MM.1S (cell line): ENCODE measurements around the gene POC1A.

Experiments used
- DNase-seq: peaks from one replicate; pipeline ENCODE4 v3.0.0-alpha.2; 2015
- H2AFZ ChIP-seq: fragments of 300-600 bp; sonication (generic); 2 replicates; pipeline ENCODE4 v1.6.0; 2016; ENCODE audit warnings: antibody characterized with exemption, low read length
- H3F3A ChIP-seq: fragments of 300-600 bp; sonication (generic); 2 replicates; pipeline ENCODE4 v1.6.1; 2016; ENCODE audit warnings: mild to moderate bottlenecking, antibody characterized with exemption, low read length, moderate library complexity, mixed read lengths; ENCODE audit not compliant: insufficient read depth
- H3K27ac ChIP-seq: fragments of 300-600 bp; sonication (generic); 2 replicates; pipeline ENCODE4 v1.5.1; 2016; ENCODE audit warnings: mild to moderate bottlenecking, low read length
- H3K27me3 ChIP-seq: fragments of 300-600 bp; sonication (generic); replicated peaks from 2 replicates; pipeline ENCODE4 v1.6.0; 2016; ENCODE audit warnings: low read length; ENCODE audit not compliant: insufficient read depth
- H3K36me3 ChIP-seq: fragments of 300-600 bp; sonication (generic); replicated peaks from 2 replicates; pipeline ENCODE4 v1.6.1; 2016; ENCODE audit warnings: mild to moderate bottlenecking, low read length, mixed read lengths; ENCODE audit not compliant: insufficient read depth
- H3K4me1 ChIP-seq: fragments of 300-600 bp; sonication (generic); 2 replicates; pipeline ENCODE4 v1.6.1; 2016; ENCODE audit warnings: low read length, mixed read lengths
- H3K4me2 ChIP-seq: fragments of 300-600 bp; sonication (generic); 2 replicates; pipeline ENCODE4 v1.6.0; 2016; ENCODE audit warnings: low read depth, low read length
- H3K4me3 ChIP-seq: fragments of 300-600 bp; sonication (generic); 2 replicates; pipeline ENCODE4 v1.5.1; 2016; ENCODE audit warnings: low read length, mixed read lengths
- H3K79me2 ChIP-seq: fragments of 300-600 bp; sonication (generic); 2 replicates; pipeline ENCODE4 v1.6.1; 2016; ENCODE audit warnings: mixed run types, low read length, mixed read lengths
- H3K9ac ChIP-seq: fragments of 300-600 bp; sonication (generic); 2 replicates; pipeline ENCODE4 v1.6.1; 2016; ENCODE audit warnings: low read length, mixed read lengths
- H3K9me2 ChIP-seq: fragments of 300-600 bp; sonication (generic); replicated peaks from 2 replicates; pipeline ENCODE4 v1.6.1; 2016; ENCODE audit warnings: mild to moderate bottlenecking, low read length, mixed read lengths; ENCODE audit not compliant: insufficient read depth
- H3K9me3 ChIP-seq: fragments of 300-600 bp; sonication (generic); replicated peaks from 2 replicates; pipeline ENCODE4 v1.6.1; 2016; ENCODE audit warnings: mild to moderate bottlenecking, low read length, mixed read lengths; ENCODE audit not compliant: insufficient read depth
- H4K20me1 ChIP-seq: fragments of 300-600 bp; sonication (generic); 2 replicates; pipeline ENCODE4 v1.6.1; 2016; ENCODE audit warnings: mild to moderate bottlenecking, low read length, moderate library complexity, mixed read lengths; ENCODE audit not compliant: insufficient read depth
- EZH2 ChIP-seq: fragments of 300-600 bp; sonication (generic); optimal IDR thresholded peaks from 2 replicates; pipeline ENCODE3; 2017; ENCODE audit warnings: low read depth, mild to moderate bottlenecking, antibody characterized with exemption, low read length, mixed read lengths
- EZH2phosphoT487 ChIP-seq: fragments of 300-600 bp; sonication (generic); IDR thresholded peaks from 2 replicates; pipeline ENCODE4 v1.6.1; 2018; ENCODE audit warnings: antibody characterized with exemption, low read length
- TF ChIP-seq, protein P1 (sequence below): fragments of 300-600 bp; sonication (generic); IDR thresholded peaks from 2 replicates; pipeline ENCODE4 v1.5.1; 2016; ENCODE audit warnings: antibody characterized with exemption, low read length, mixed read lengths

Gene POC1A

DNA sequence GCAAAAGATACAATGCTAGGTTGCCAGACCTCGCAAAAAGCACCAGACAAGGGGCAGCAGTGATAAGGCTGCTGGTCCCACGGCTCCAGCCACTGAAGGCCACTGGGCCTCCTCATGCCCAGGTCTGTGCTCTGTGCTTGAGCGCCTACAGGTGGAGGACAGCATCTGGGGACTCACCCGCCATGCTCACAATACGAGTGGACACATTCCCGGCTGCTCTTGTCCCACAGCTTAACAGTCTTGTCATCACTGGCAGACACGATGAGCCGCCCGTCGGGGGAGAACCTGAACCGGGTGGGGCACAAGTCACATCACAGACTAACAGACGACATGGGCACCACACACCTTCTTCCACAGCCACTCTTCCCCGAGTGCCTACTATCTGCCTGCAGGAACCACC, 7.4 kb downstream of the POC1A start:
- Histone ChIP-seq H3K4me3 (no peak overlapping the region), H3K9me2 (no peaks in the 10 kb centered on the region), H3K9me3 (no peaks in the 10 kb centered on the region), H3K4me1 (no peaks in the 10 kb centered on the region), H2AFZ (no peak overlapping the region), H3K36me3 (no peaks in the 10 kb centered on the region; the same call in 1 of the 2 replicates), H3K9ac (no peak overlapping the region), H3F3A (no peaks in the 10 kb centered on the region), H3K4me2 (no peak overlapping the region), H3K27me3 (no peaks in the 10 kb centered on the region), H4K20me1 (no peaks in the 10 kb centered on the region), H3K27ac (no peak overlapping the region), H3K79me2 (0 out of 2 replicates have a peak, but pooled peaks cover 12% of the 10 kb centered on the region)
- TF ChIP-seq EZH2 = no peak
- no peak for TF ChIP-seq EZH2phosphoT487
- TF ChIP-seq, protein P1, sequence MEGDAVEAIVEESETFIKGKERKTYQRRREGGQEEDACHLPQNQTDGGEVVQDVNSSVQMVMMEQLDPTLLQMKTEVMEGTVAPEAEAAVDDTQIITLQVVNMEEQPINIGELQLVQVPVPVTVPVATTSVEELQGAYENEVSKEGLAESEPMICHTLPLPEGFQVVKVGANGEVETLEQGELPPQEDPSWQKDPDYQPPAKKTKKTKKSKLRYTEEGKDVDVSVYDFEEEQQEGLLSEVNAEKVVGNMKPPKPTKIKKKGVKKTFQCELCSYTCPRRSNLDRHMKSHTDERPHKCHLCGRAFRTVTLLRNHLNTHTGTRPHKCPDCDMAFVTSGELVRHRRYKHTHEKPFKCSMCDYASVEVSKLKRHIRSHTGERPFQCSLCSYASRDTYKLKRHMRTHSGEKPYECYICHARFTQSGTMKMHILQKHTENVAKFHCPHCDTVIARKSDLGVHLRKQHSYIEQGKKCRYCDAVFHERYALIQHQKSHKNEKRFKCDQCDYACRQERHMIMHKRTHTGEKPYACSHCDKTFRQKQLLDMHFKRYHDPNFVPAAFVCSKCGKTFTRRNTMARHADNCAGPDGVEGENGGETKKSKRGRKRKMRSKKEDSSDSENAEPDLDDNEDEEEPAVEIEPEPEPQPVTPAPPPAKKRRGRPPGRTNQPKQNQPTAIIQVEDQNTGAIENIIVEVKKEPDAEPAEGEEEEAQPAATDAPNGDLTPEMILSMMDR = no peak
- DNase-seq = no peak

GRCh38 chr3:52146189-52146588, 8.0 kb downstream of the POC1A start:
- TF ChIP-seq, protein P1 = no peak
- no peak for TF ChIP-seq EZH2
- TF ChIP-seq EZH2phosphoT487 = no peak
- H2AFZ ChIP-seq = no peak overlapping the region
- H3K27me3 ChIP-seq = no peaks in the 10 kb centered on the region
- H4K20me1 ChIP-seq = no peaks in the 10 kb centered on the region
- H3K27ac ChIP-seq = no peak overlapping the region
- no peaks in the 10 kb centered on the region; the same call in 1 of the 2 replicates for H3K36me3 ChIP-seq
- H3F3A ChIP-seq = no peaks in the 10 kb centered on the region
- H3K9me2 ChIP-seq = no peaks in the 10 kb centered on the region
- H3K4me2 ChIP-seq = no peak overlapping the region
- no peak overlapping the region for H3K9ac ChIP-seq
- DNase-seq = no peak
- 0 out of 2 replicates have a peak, but pooled peaks cover 12% of the 10 kb centered on the region for H3K79me2 ChIP-seq
- no peak overlapping the region for H3K4me3 ChIP-seq
- H3K4me1 ChIP-seq = no peaks in the 10 kb centered on the region
- no peaks in the 10 kb centered on the region for H3K9me3 ChIP-seq

DNA sequence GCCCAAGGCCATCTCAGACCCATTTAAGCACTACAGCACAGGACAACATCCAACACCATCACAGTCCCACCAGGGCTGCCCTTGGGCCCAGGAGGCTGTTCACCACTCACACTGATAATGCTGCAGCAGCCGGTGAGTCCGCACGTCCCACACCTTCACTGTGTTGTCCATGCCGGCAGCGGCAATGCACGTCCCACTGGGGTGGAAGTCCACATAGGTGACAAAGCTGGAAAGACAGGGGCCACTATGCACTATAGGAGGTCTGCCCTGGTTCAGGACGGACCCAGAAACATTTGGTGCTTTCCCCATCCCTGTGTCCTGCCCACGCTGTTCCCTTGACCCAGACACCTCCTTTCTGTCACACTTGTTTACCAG, 8.5 kb downstream of the POC1A start:
- H3K4me1 ChIP-seq = no peaks in the 10 kb centered on the region
- H3K9ac ChIP-seq = no peak overlapping the region
- no peak overlapping the region for H3K4me3 ChIP-seq
- no peak overlapping the region for H2AFZ ChIP-seq
- no peaks in the 10 kb centered on the region; the same call in 1 of the 2 replicates for H3K36me3 ChIP-seq
- H3F3A ChIP-seq = no peaks in the 10 kb centered on the region
- no peaks in the 10 kb centered on the region for H3K9me3 ChIP-seq
- H4K20me1 ChIP-seq = no peaks in the 10 kb centered on the region
- H3K79me2 ChIP-seq = 0 out of 2 replicates have a peak, but pooled peaks cover 8% of the 10 kb centered on the region
- TF ChIP-seq, protein P1 = no peak
- TF ChIP-seq EZH2phosphoT487 (no peak), EZH2 (no peak)
- no peak overlapping the region for H3K27ac ChIP-seq
- no peaks in the 10 kb centered on the region for H3K9me2 ChIP-seq
- no peak overlapping the region for H3K4me2 ChIP-seq
- no peaks in the 10 kb centered on the region for H3K27me3 ChIP-seq
- DNase-seq = no peak
